Smooth muscle cell (in vitro differentiated cells): ENCODE results near the gene RABGAP1. TPM values are rescaled to one million over a fixed set of nuclear protein-coding genes. Genes with fewer than 3 reads are reported as not detected.

ENCODE experiments used
- DNase-seq: peaks from one replicate; lab custom pipeline; 2025; ENCODE audit not compliant: unreplicated experiment; lab: John Stamatoyannopoulos, UW
- H2AFZ ChIP-seq: fragments of 200-600 bp; sonication (generic); 2 replicates; pipeline ENCODE4 v1.6.0; 2016; ENCODE audit warnings: antibody characterized with exemption, low read depth, mild to moderate bottlenecking
- H3F3A ChIP-seq: fragments of 200-600 bp; sonication (generic); 2 replicates; pipeline ENCODE4 v1.6.0; 2017; ENCODE audit warnings: antibody characterized with exemption, low read depth
- H3K27ac ChIP-seq: fragments of 200-600 bp; sonication (generic); 2 replicates; pipeline ENCODE4 v1.5.1; 2016; ENCODE audit warnings: low read depth, mild to moderate bottlenecking
- H3K27me3 ChIP-seq: fragments of 200-600 bp; sonication (generic); 2 replicates; pipeline ENCODE4 v1.6.1; 2016; ENCODE audit warnings: low read depth, mild to moderate bottlenecking
- H3K36me3 ChIP-seq: fragments of 200-600 bp; sonication (generic); 2 replicates; pipeline ENCODE4 v1.5.1; 2016; ENCODE audit warnings: low read depth
- H3K4me1 ChIP-seq: fragments of 200-600 bp; sonication (generic); 2 replicates; pipeline ENCODE4 v1.5.1; 2016; ENCODE audit warnings: low read depth
- H3K4me2 ChIP-seq: fragments of 200-600 bp; sonication (generic); 2 replicates; pipeline ENCODE4 v1.6.0; 2016; ENCODE audit warnings: mild to moderate bottlenecking
- H3K4me3 ChIP-seq: fragments of 200-600 bp; sonication (generic); 2 replicates; pipeline ENCODE4 v1.5.1; 2016; ENCODE audit warnings: mild to moderate bottlenecking
- H3K79me2 ChIP-seq: fragments of 200-600 bp; sonication (generic); 2 replicates; pipeline ENCODE4 v1.6.0; 2016; ENCODE audit warnings: low read depth, mild to moderate bottlenecking
- H3K9ac ChIP-seq: fragments of 200-600 bp; sonication (generic); 2 replicates; pipeline ENCODE4 v1.6.0; 2016; ENCODE audit warnings: low read depth
- H3K9me3 ChIP-seq: fragments of 200-600 bp; sonication (generic); replicated peaks from 2 replicates; pipeline ENCODE4 v1.5.1; 2016; ENCODE audit warnings: low read depth
- H4K20me1 ChIP-seq: fragments of 200-600 bp; sonication (generic); 2 replicates; pipeline ENCODE4 v1.6.0; 2016; ENCODE audit warnings: low read depth
- WGBS: methylation state at CpG from one replicate; pipeline ENCODE4 v1.1.7; 2016; ENCODE audit warnings: low lambda C conversion rate; 5-methylcytosine and 5-hydroxymethylcytosine counted together
- microRNA counts: library from miRNA; unstranded; fragments of <30 nt; microRNA quantifications from one replicate; lab custom pipeline; 2016
- polyA plus RNA-seq: library from polyadenylated mRNA; unstranded; fragments of >200 nt; fragmentation: Nextera tagmentation; extraction: Ambion mirVana; gene quantifications from 2 replicates; pipeline ENCODE4 v1.2.1, GENCODE V29; 2016
- small RNA-seq: library from RNA; depleted of rRNA; stranded (forward); fragments of <200 nt; gene quantifications from one replicate; pipeline ENCODE3, GENCODE V24; 2014
- total RNA-seq: library from RNA; depleted of rRNA; stranded (reverse); fragments of >200 nt; gene quantifications from 2 replicates; pipeline ENCODE4 v1.2.3, GENCODE V29; 2014
- TF ChIP-seq, protein P1 (sequence below): fragments of 200-600 bp; sonication (generic); IDR thresholded peaks from 2 replicates; pipeline ENCODE4 v1.5.1; 2017; ENCODE audit warnings: borderline replicate concordance, mild to moderate bottlenecking, antibody characterized with exemption; ENCODE audit not compliant: insufficient read depth, poor library complexity, severe bottlenecking

The RABGAP1 gene
- total and polyA plus RNA-seq, 2 experiments from 2014 or later: 13.5 to 31.8 TPM

DNA sequence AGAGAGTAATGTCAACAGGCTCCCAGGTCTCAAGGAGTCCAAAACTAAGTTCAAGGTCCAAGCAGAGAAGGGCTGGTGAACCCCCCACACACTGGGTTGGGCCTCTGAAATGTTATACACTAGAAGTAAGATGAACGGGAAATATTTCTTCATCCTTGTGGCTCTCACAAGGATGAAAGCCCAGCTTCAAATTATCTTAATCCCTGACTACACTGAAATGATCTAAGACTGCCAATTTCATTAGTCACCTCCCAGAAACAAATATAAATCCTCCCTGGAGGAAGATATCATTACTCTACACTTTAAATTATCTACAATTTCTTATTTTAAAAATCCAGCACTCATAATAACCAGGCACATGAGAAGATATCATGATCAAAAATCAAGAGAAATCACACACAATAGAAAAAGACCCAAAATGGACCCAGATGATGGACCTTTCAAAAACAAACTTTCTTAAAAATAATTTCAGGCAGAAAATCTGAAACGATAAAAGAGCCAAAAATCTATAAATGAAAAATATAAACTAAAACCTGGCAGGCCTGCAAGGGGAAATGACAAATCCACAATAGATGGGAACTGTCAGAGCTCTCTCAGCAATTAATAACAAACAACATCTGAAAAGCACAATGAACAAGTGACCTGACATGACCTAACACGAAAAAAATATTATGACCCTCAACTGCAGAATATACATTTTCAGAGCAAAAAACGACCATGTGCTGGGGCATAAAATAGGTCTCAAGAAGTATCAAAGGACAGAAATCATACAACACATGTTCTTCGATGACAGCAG lies 210.1 kb downstream of the RABGAP1 start:
- DNase-seq: no peak
- H2AFZ ChIP-seq: no peak overlapping the region
- H3K4me1 ChIP-seq: no peaks in the 10 kb centered on the region
- no peak overlapping the region for H3K27ac ChIP-seq
- H3K9me3 ChIP-seq: no peaks in the 10 kb centered on the region
- no peaks in the 10 kb centered on the region for H3F3A ChIP-seq
- no peaks in the 10 kb centered on the region for H4K20me1 ChIP-seq
- H3K36me3 ChIP-seq: no peaks in the 10 kb centered on the region
- no peak overlapping the region for H3K9ac ChIP-seq
- TF ChIP-seq, protein P1, sequence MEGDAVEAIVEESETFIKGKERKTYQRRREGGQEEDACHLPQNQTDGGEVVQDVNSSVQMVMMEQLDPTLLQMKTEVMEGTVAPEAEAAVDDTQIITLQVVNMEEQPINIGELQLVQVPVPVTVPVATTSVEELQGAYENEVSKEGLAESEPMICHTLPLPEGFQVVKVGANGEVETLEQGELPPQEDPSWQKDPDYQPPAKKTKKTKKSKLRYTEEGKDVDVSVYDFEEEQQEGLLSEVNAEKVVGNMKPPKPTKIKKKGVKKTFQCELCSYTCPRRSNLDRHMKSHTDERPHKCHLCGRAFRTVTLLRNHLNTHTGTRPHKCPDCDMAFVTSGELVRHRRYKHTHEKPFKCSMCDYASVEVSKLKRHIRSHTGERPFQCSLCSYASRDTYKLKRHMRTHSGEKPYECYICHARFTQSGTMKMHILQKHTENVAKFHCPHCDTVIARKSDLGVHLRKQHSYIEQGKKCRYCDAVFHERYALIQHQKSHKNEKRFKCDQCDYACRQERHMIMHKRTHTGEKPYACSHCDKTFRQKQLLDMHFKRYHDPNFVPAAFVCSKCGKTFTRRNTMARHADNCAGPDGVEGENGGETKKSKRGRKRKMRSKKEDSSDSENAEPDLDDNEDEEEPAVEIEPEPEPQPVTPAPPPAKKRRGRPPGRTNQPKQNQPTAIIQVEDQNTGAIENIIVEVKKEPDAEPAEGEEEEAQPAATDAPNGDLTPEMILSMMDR: no peak
- no peak overlapping the region for H3K4me3 ChIP-seq
- no peaks in the 10 kb centered on the region for H3K27me3 ChIP-seq
- no peak overlapping the region for H3K4me2 ChIP-seq
- no peaks in the 10 kb centered on the region for H3K79me2 ChIP-seq
- WGBS: 81% methylated on average over 5 of the region's 5 CpGs

MicroRNAs within 50 kb of the gene (microRNA counts, 767-probe panel; counts per million panel counts)
- microRNA hsa-miR-600 (lab: Ali Mortazavi, UCI): 183 counts per million

Small RNA genes lying within 50 kb of the gene (small RNA-seq; reads per million reads assigned to genes)
- gene GPR21 (not detected), gene RNY1P15 (not detected)

Other genes starting within 250 kb of the RABGAP1 start
- gene OR1L4, start 217.0 kb upstream of the RABGAP1 start, total RNA-seq: not detected in 2 replicates
- gene OR1L4, start 217.0 kb upstream of the RABGAP1 start, polyA plus RNA-seq: not detected in 2 replicates
- gene OR1L6, start 198.7 kb upstream of the RABGAP1 start, total RNA-seq: not detected in 2 replicates
- gene OR1L6, start 198.7 kb upstream of the RABGAP1 start, polyA plus RNA-seq: not detected in 2 replicates
- gene OR5C1, start 152.1 kb upstream of the RABGAP1 start, total RNA-seq: not detected in 2 replicates
- not detected in 2 replicates for gene OR5C1, start 152.1 kb upstream of the RABGAP1 start, polyA plus RNA-seq
- gene OR1K1, start 140.9 kb upstream of the RABGAP1 start, total RNA-seq: not detected in 2 replicates
- gene OR1K1, start 140.9 kb upstream of the RABGAP1 start, polyA plus RNA-seq: not detected in 2 replicates
- 24.2 and 30.2 TPM in 2 replicates for gene PDCL, start 112.4 kb upstream of the RABGAP1 start, total RNA-seq
- 14.9 and 18.3 TPM in 2 replicates for gene PDCL, start 112.4 kb upstream of the RABGAP1 start, polyA plus RNA-seq
- gene RC3H2, start 35.7 kb upstream of the RABGAP1 start, total RNA-seq: 44.7 and 46.1 TPM in 2 replicates
- gene RC3H2, start 35.7 kb upstream of the RABGAP1 start, polyA plus RNA-seq: 15.3 and 15.6 TPM in 2 replicates
- gene ZBTB6, start 27.7 kb upstream of the RABGAP1 start, total RNA-seq: 13.2 and 18.1 TPM in 2 replicates
- 2.7 and 3.8 TPM in 2 replicates for gene ZBTB6, start 27.7 kb upstream of the RABGAP1 start, polyA plus RNA-seq
- 4.0 and 5.3 TPM in 2 replicates for gene ZBTB26, start 9.5 kb upstream of the RABGAP1 start, total RNA-seq
- 0.74 and 1.5 TPM in 2 replicates for gene ZBTB26, start 9.5 kb upstream of the RABGAP1 start, polyA plus RNA-seq
- 1.4 and 2.0 TPM in 2 replicates for gene GPR21, start 92.6 kb downstream of the RABGAP1 start, total RNA-seq
- gene GPR21, start 92.6 kb downstream of the RABGAP1 start, polyA plus RNA-seq: not detected in 2 replicates